ENCODE data around the gene HPCAL4. TPM values are rescaled to one million over a fixed set of nuclear protein-coding genes. Genes with fewer than 3 reads are reported as not detected.

The HPCAL4 gene
- total RNA-seq, 1 donor from 2014 or later, result 0.13 TPM

GRCh38 chr1:39681294-39681693 lies 9.9 kb downstream of the HPCAL4 start:
- H3K27ac ChIP-seq, result no peak overlapping the region
- Mint-ChIP-seq H3K27me3 (ENCODE audit: insufficient read depth, low read depth) (peaks cover 27% of the 10 kb centered on the region), H3K36me3 (peaks cover 2% of the 10 kb centered on the region), H3K4me1 (peaks cover 12% of the 10 kb centered on the region), H3K9me3 (peaks cover 2% of the 10 kb centered on the region), H3K4me3 (no peak overlapping the region), H3K27ac (no peak overlapping the region)
- no peaks in the 10 kb centered on the region for H3K36me3 ChIP-seq
- DNase-seq (ENCODE audit: low spot score), result no peak
- H3K4me3 ChIP-seq, result no peak overlapping the region
- H3K27me3 ChIP-seq, result peaks cover 100% of the 10 kb centered on the region
- H3K79me2 ChIP-seq (ENCODE audit: low read depth), result no peaks in the 10 kb centered on the region
- no peaks in the 10 kb centered on the region for H3K4me1 ChIP-seq
- no peaks in the 10 kb centered on the region for H3F3A ChIP-seq (ENCODE audit: low read depth)
- H3K9me3 ChIP-seq (ENCODE audit: low read depth), result no peaks in the 10 kb centered on the region
- H3K9ac ChIP-seq, result no peak overlapping the region
- no peaks in the 10 kb centered on the region for H4K20me1 ChIP-seq (ENCODE audit: low read depth)
- H2AFZ ChIP-seq (replicated peaks), result no peak overlapping the region
- TF ChIP-seq EZH2phosphoT487 (IDR thresholded peaks at IDR 0.05) (no peak), EZH2 (IDR thresholded peaks at IDR 0.05) (no peak), CTCF (IDR thresholded peaks at IDR 0.05) (no peak)
- H3K4me2 ChIP-seq, result no peak overlapping the region

GRCh38 chr1:39680751-39681150 lies 10.5 kb downstream of the HPCAL4 start:
- Histone ChIP-seq H3K4me2 (no peak overlapping the region), H3F3A (ENCODE audit: low read depth) (no peaks in the 10 kb centered on the region), H3K36me3 (no peaks in the 10 kb centered on the region), H3K4me3 (no peak overlapping the region), H3K9ac (no peak overlapping the region), H2AFZ (replicated peaks) (no peak overlapping the region), H3K4me1 (no peaks in the 10 kb centered on the region), H3K79me2 (ENCODE audit: low read depth) (no peaks in the 10 kb centered on the region), H4K20me1 (ENCODE audit: low read depth) (no peaks in the 10 kb centered on the region), H3K27ac (no peak overlapping the region), H3K27me3 (peaks cover 100% of the 10 kb centered on the region), H3K9me3 (ENCODE audit: low read depth) (no peaks in the 10 kb centered on the region)
- no peak for DNase-seq (ENCODE audit: low spot score)
- H3K4me3 Mint-ChIP-seq, result no peak overlapping the region
- peaks cover 2% of the 10 kb centered on the region for H3K9me3 Mint-ChIP-seq
- peaks cover 12% of the 10 kb centered on the region for H3K4me1 Mint-ChIP-seq
- H3K27me3 Mint-ChIP-seq (ENCODE audit: insufficient read depth, low read depth), result peaks cover 26% of the 10 kb centered on the region
- H3K27ac Mint-ChIP-seq, result no peak overlapping the region
- TF ChIP-seq CTCF (IDR thresholded peaks at IDR 0.05) (no peak), EZH2 (IDR thresholded peaks at IDR 0.05) (no peak), EZH2phosphoT487 (IDR thresholded peaks at IDR 0.05) (no peak)
- H3K36me3 Mint-ChIP-seq, result peaks cover 2% of the 10 kb centered on the region

- H3K4me2 ChIP-seq, result no peak overlapping the region
- H3K9me3 Mint-ChIP-seq, result no peaks in the 10 kb centered on the region
- H3K27me3 Mint-ChIP-seq (ENCODE audit: insufficient read depth, low read depth), result peaks cover 18% of the 10 kb centered on the region
- H3K36me3 ChIP-seq, result no peaks in the 10 kb centered on the region
- H3F3A ChIP-seq (ENCODE audit: low read depth), result no peaks in the 10 kb centered on the region
- H3K27ac Mint-ChIP-seq, result no peak overlapping the region
- H3K27ac ChIP-seq, result no peak overlapping the region
- H2AFZ ChIP-seq (replicated peaks), result no peak overlapping the region
- H3K9me3 ChIP-seq (ENCODE audit: low read depth), result no peaks in the 10 kb centered on the region
- no peak overlapping the region for H3K9ac ChIP-seq
- H3K79me2 ChIP-seq (ENCODE audit: low read depth), result no peaks in the 10 kb centered on the region
- no peaks in the 10 kb centered on the region for H4K20me1 ChIP-seq (ENCODE audit: low read depth)
- peaks cover 2% of the 10 kb centered on the region for H3K36me3 Mint-ChIP-seq
- H3K27me3 ChIP-seq, result peaks cover 100% of the 10 kb centered on the region
- no peak for TF ChIP-seq EZH2 (IDR thresholded peaks at IDR 0.05)
- no peak overlapping the region for H3K4me3 Mint-ChIP-seq
- H3K4me1 Mint-ChIP-seq, result peaks cover 12% of the 10 kb centered on the region
- H3K4me3 ChIP-seq, result no peak overlapping the region
- DNase-seq (ENCODE audit: low spot score), result no peak
- H3K4me1 ChIP-seq, result no peaks in the 10 kb centered on the region
These were observed 11.4 kb downstream of the HPCAL4 start for GRCh38 chr1:39679821-39680220.

GRCh38 chr1:39678889-39679288 lies 12.3 kb downstream of the HPCAL4 start:
- H3K27me3 Mint-ChIP-seq (ENCODE audit: insufficient read depth, low read depth), result peaks cover 17% of the 10 kb centered on the region
- Histone ChIP-seq H3K4me1 (no peaks in the 10 kb centered on the region), H3K4me3 (no peak overlapping the region), H3K9ac (no peak overlapping the region), H3K79me2 (ENCODE audit: low read depth) (no peaks in the 10 kb centered on the region), H3K27ac (no peak overlapping the region), H3K4me2 (no peak overlapping the region), H3K36me3 (no peaks in the 10 kb centered on the region), H3K27me3 (peaks cover 100% of the 10 kb centered on the region), H3K9me3 (ENCODE audit: low read depth) (no peaks in the 10 kb centered on the region), H2AFZ (replicated peaks) (no peak overlapping the region), H4K20me1 (ENCODE audit: low read depth) (no peaks in the 10 kb centered on the region), H3F3A (ENCODE audit: low read depth) (no peaks in the 10 kb centered on the region)
- TF ChIP-seq EZH2 (IDR thresholded peaks at IDR 0.05) (no peak), CTCF (IDR thresholded peaks at IDR 0.05) (no peak), EZH2phosphoT487 (IDR thresholded peaks at IDR 0.05) (no peak)
- peaks cover 12% of the 10 kb centered on the region for H3K4me1 Mint-ChIP-seq
- no peak overlapping the region for H3K4me3 Mint-ChIP-seq
- no peaks in the 10 kb centered on the region for H3K9me3 Mint-ChIP-seq
- no peak overlapping the region for H3K27ac Mint-ChIP-seq
- H3K36me3 Mint-ChIP-seq, result peaks cover 2% of the 10 kb centered on the region
- no peak for DNase-seq (ENCODE audit: low spot score)

All from neural progenitor cell (in vitro differentiated cells).